Mammary epithelial cell (primary cell): ENCODE measurements around the gene TNPO2.

Experiments
- EZH2 ChIP-seq: IDR thresholded peaks from 2 replicates; pipeline ENCODE4 v1.6.1; 2012; ENCODE audit warnings: low read length, inconsistent platforms, borderline replicate concordance
- TF ChIP-seq, protein P1 (sequence below), 2 donors: IDR thresholded peaks in 1 of 2; conservative IDR thresholded peaks in 1 of 2; 2 replicates each; pipeline ENCODE4 v1.5.1; 2011 to 2012; ENCODE audit warnings: inconsistent platforms in 2 of 2, low read length in 2 of 2, mild to moderate bottlenecking in 2 of 2, control low read depth in 1 of 2, low read depth in 1 of 2; ENCODE audit not compliant: insufficient read depth in 1 of 2; ENCODE audit errors: extremely low read depth in 1 of 2

DNA sequence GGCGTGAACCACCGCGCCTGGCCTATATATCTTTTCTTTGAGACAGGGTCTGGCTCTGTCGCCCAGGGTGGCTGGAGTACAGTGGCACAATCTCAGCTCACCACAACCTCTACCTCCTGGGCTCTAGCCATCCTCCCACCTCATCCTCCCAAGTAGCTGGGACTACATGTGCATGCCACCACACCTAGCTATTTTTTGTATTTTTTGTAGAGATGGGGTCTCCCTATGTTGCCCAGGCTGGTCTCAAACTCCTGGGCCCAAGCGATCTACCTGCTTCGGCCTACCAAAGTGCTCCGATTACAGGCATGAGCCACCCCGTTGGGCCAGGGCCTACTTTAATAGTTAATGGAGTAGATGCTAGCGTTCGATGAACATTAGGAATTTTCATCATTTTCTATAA lies 3.4 kb downstream of the TNPO2 start:
- TF ChIP-seq, protein P1, sequence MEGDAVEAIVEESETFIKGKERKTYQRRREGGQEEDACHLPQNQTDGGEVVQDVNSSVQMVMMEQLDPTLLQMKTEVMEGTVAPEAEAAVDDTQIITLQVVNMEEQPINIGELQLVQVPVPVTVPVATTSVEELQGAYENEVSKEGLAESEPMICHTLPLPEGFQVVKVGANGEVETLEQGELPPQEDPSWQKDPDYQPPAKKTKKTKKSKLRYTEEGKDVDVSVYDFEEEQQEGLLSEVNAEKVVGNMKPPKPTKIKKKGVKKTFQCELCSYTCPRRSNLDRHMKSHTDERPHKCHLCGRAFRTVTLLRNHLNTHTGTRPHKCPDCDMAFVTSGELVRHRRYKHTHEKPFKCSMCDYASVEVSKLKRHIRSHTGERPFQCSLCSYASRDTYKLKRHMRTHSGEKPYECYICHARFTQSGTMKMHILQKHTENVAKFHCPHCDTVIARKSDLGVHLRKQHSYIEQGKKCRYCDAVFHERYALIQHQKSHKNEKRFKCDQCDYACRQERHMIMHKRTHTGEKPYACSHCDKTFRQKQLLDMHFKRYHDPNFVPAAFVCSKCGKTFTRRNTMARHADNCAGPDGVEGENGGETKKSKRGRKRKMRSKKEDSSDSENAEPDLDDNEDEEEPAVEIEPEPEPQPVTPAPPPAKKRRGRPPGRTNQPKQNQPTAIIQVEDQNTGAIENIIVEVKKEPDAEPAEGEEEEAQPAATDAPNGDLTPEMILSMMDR (conservative IDR thresholded peaks at IDR 0.05 in 1 of 2, IDR thresholded peaks at IDR 0.05 in 1 of 2; ENCODE audit: extremely low read depth in 1 of 2, insufficient read depth in 1 of 2, low read depth in 1 of 2, low read length in 2 of 2): no peak
- TF ChIP-seq EZH2: no peak
